GM12873 (cell line): ENCODE data around the gene MSRB3.

ENCODE experiments used
- TF ChIP-seq, protein P1 (sequence below): IDR thresholded peaks from 2 replicates; pipeline ENCODE4 v1.5.1; 2012; ENCODE audit warnings: low read depth, mild to moderate bottlenecking, moderate library complexity, low read length, control low read depth; ENCODE audit not compliant: insufficient read depth; ENCODE audit errors: missing control alignments

The MSRB3 gene

DNA sequence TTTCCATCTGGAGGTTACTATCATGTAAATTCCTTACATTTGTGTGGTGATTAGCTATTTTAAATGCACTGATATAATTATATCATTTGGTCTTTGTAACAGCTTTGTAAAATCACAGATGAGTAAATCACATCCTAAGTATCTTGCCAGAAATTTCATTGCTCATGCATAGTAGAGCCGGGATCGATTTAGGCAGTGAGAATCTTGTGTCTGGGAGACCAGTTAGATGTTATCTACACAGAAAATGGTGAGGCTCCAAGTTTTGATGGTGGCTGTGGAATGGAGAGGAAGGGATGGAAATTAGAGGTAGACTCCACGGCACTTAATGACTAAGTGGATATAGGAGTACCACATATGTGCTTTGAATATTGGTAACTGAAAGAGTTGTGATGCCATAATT lies 156.3 kb downstream of the MSRB3 start:
- TF ChIP-seq, protein P1, sequence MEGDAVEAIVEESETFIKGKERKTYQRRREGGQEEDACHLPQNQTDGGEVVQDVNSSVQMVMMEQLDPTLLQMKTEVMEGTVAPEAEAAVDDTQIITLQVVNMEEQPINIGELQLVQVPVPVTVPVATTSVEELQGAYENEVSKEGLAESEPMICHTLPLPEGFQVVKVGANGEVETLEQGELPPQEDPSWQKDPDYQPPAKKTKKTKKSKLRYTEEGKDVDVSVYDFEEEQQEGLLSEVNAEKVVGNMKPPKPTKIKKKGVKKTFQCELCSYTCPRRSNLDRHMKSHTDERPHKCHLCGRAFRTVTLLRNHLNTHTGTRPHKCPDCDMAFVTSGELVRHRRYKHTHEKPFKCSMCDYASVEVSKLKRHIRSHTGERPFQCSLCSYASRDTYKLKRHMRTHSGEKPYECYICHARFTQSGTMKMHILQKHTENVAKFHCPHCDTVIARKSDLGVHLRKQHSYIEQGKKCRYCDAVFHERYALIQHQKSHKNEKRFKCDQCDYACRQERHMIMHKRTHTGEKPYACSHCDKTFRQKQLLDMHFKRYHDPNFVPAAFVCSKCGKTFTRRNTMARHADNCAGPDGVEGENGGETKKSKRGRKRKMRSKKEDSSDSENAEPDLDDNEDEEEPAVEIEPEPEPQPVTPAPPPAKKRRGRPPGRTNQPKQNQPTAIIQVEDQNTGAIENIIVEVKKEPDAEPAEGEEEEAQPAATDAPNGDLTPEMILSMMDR, result no peak

DNA sequence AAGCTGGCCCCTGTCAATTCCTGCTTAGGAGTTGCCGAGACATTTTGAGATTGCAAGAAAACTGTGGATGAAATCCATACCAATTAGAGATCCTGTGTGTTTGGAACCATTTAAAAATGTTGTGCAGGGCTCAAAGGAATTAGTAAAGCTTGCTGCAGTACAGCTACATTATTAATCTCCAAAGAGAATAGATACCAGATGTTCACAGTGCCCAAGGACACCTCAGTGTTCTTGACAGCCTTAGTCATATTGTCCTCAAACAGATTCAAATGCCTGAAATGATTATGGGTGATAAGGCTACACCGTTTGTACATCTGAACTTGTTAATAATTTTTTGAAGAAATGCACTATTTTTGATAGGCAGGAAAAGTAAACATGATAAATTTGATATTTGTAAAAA lies 164.6 kb downstream of the MSRB3 start:
- TF ChIP-seq, protein P1, result no peak

DNA sequence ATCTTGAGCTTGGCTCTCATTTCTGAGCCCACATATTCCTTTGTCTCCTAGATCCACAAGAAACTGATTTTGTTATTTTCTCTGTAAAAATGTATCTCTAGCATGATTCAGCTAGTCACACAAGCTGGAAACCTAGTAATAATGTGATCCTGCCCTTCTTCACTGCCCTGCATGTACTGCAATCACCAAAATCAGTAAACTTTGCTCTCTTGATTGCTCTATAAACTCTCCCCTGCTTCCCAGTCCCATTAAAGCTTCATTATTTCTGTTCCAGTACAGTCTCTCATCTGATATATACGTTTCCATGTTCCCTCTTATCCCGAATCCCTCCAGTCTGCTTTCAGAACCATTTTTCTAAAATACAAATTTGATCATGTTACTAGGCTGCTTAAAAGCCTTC lies 166.5 kb downstream of the MSRB3 start:
- TF ChIP-seq, protein P1, result no peak

DNA sequence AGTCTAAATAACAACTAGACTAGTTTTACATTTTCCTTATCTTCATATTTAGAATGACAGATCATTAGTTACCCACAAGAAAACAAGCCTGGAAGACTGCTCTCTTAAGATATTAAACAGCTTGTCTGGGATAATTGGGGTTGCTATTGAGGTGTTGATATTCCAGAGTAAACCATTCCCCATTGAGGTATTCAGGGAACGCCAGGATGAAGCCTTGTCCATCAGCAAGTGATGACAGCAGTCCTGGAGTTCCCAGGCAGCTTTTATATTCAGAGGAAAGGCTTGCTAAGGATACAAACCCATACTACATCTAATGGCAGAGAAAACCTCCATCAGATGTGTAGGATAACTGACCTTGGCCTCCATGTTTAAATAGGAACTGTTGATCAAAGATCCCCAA lies 168.4 kb downstream of the MSRB3 start:
- TF ChIP-seq, protein P1, result no peak

DNA sequence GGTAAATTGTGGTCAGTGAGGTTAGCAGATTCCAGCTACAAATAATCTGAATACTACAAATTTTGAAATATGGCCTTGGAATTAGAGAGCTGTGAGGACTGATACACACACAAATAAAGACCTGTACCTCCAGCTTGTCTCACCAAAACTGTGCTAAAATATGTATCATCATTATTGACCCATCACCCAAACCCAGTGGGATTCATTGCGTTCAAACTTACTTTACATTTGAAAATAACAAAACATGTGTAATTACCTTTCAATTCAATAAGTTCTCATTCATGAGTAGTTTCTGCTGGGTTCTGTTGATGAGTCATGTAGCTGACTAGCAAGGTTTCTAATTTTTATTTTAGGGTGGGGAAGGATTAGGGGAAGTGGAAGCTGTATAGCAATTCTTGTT lies 170.9 kb downstream of the MSRB3 start:
- TF ChIP-seq, protein P1, result no peak

DNA sequence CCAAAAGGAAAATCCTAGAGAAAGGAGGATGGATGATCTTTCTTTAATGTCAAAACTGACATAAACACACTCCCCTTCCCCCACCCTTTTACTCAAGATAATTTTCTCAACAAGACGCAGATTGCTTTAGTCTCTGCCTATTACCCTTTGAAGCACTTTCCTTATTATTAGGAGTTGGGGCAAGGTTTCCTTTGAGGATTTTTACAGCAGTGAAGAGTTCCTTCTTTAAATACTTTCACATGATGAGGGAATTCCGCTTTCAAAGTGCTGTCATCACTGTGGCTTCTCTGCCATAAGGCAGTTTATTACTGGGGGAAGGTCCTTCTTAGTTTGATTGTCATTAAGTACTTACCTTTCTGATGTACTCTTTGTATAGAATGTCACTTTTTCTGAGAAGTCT lies 172.1 kb downstream of the MSRB3 start:
- TF ChIP-seq, protein P1, result no peak

DNA sequence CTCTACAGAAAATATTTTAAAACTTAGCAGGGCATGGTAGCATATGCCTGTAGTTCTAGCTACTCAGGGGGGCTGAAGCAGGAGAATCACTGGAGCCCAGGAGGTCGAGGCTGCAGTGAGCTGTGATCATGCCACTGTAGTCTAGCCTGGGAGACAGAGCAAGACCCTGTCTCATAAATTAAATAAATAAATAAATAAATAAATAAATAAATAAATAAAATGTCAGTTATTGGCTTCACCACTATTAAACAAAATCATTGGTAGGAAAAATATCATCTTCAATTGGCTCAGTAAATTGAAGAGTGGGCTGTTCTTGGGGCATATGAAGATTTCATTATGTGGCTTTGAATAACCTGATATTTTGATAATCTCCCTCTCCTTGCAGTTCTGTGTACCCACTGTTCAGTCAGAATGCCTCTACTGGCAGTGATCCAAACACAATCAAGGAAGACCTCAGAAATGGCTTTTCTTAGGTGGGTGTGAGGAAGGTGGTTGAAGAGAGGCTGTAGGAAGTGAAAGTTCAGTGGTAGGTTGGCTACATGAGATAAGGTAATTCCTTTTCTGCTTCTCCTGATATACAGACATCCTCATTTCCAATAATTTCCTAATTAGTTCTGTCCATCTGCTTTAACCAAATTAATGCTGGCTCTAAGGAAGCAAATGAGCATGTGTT lies 175.8 kb downstream of the MSRB3 start:
- TF ChIP-seq, protein P1, result no peak
